ENCODE measurements around the gene MEF2A.
A peak's percentile ranks its signal among the peaks of the same experiment; 100 is the strongest.

Gene MEF2A

GRCh38 chr15:99706557-99707303 lies 140.9 kb downstream of the MEF2A start:
- no peak for DNase-seq

GRCh38 chr15:99707473-99708270 lies 141.9 kb downstream of the MEF2A start:
- DNase-seq = no peak

- peak; percentile 62 for DNase-seq
These were observed 142.8 kb downstream of the MEF2A start for GRCh38 chr15:99708563-99708962.

GRCh38 chr15:99709243-99709986 lies 143.6 kb downstream of the MEF2A start:
- DNase-seq = no peak

- no peak for DNase-seq
These were observed 145.8 kb downstream of the MEF2A start for GRCh38 chr15:99711625-99712024.

- DNase-seq = no peak
These were observed 146.6 kb downstream of the MEF2A start for GRCh38 chr15:99712415-99712814.

GRCh38 chr15:99716540-99717095 lies 150.8 kb downstream of the MEF2A start:
- no peak for DNase-seq

GRCh38 chr15:99717161-99718009 lies 151.6 kb downstream of the MEF2A start:
- DNase-seq = no peak

- no peak for DNase-seq
These were observed 152.6 kb downstream of the MEF2A start for GRCh38 chr15:99718421-99718820.

- peak; percentile 77 for DNase-seq
These were observed 153.3 kb downstream of the MEF2A start for GRCh38 chr15:99719096-99719541.

- DNase-seq = no peak
These were observed 154.7 kb downstream of the MEF2A start for GRCh38 chr15:99720533-99720932.

- DNase-seq = no peak
These were observed 155.5 kb downstream of the MEF2A start for GRCh38 chr15:99721104-99721778.

- no peak for DNase-seq
These were observed 156.1 kb downstream of the MEF2A start for GRCh38 chr15:99721896-99722295.

- DNase-seq = no peak
These were observed 156.6 kb downstream of the MEF2A start for GRCh38 chr15:99722406-99722805.

- DNase-seq = no peak
These were observed 160.5 kb downstream of the MEF2A start for GRCh38 chr15:99726333-99726732.

- DNase-seq = no peak
These were observed 161.5 kb downstream of the MEF2A start for GRCh38 chr15:99727330-99727729.

- no peak for DNase-seq
These were observed 161.9 kb downstream of the MEF2A start for GRCh38 chr15:99727733-99728132.

- DNase-seq = no peak
These were observed 163.1 kb downstream of the MEF2A start for GRCh38 chr15:99728916-99729315.

- DNase-seq = no peak
These were observed 163.5 kb downstream of the MEF2A start for GRCh38 chr15:99729327-99729726.

- DNase-seq = peak; percentile 51
These were observed 164.1 kb downstream of the MEF2A start for GRCh38 chr15:99729920-99730319.

GRCh38 chr15:99731336-99732123 lies 165.7 kb downstream of the MEF2A start:
- DNase-seq = no peak

All from hematopoietic multipotent progenitor cell treated with erythropoietin and hydrocortisone succinate and interleukin-3 and kit ligand, for 6 days (in vitro differentiated cells).